ENCODE data around the gene TUBA4B. TPM values are rescaled to one million over a fixed set of nuclear protein-coding genes. Genes with fewer than 3 reads are reported as not detected.

The TUBA4B gene
- total RNA-seq, 3 donors from 2014 or later (not counting 1 experiment from before 2014, with no cell fraction given) = not detected

Other genes starting within 250 kb of the TUBA4B start
- gene CFAP65, start 211.7 kb upstream of the TUBA4B start, total RNA-seq = not detected
- gene IHH, start 192.3 kb upstream of the TUBA4B start, total RNA-seq = not detected
- 10 to 100 TPM in 2 of 3 donors, 1 to 10 TPM in 1; 9.9 to 12.7 (median 11.0) TPM for gene NHEJ1, start 92.4 kb upstream of the TUBA4B start, total RNA-seq
- 1 to 10 TPM in 1 of 3 donors, under 1 TPM in 2; 0.48 to 1.1 (median 0.89) TPM for gene SLC23A3, start 83.2 kb upstream of the TUBA4B start, total RNA-seq
- gene CNPPD1, start 76.3 kb upstream of the TUBA4B start, total RNA-seq = 10 to 100 TPM; 64.4 to 72.4 (median 64.8) TPM
- 10 to 100 TPM; 77.0 to 81.9 (median 79.0) TPM for gene RETREG2, start 75.0 kb upstream of the TUBA4B start, total RNA-seq
- gene ZFAND2B, start 46.5 kb upstream of the TUBA4B start, total RNA-seq = 10 to 100 TPM; 67.6 to 84.0 (median 83.4) TPM
- gene ABCB6, start 34.3 kb upstream of the TUBA4B start, total RNA-seq = 1 to 10 TPM in 2 of 3 donors, under 1 TPM in 1; 0.93 to 3.4 (median 1.9) TPM
- 100 to 1,000 TPM in 2 of 3 donors, 10 to 100 TPM in 1; 98.1 to 110 (median 108) TPM for gene ATG9A, start 23.6 kb upstream of the TUBA4B start, total RNA-seq
- gene ANKZF1, start 23.4 kb upstream of the TUBA4B start, total RNA-seq = 100 to 1,000 TPM; 100 to 148 (median 117) TPM
- 1 to 10 TPM; 4.3 to 7.7 (median 4.5) TPM for gene GLB1L, start 7.8 kb upstream of the TUBA4B start, total RNA-seq
- 10 to 100 TPM; 28.7 to 32.5 (median 32.4) TPM for gene STK16, start 7.8 kb upstream of the TUBA4B start, total RNA-seq
- gene TUBA4A, start 675 bp downstream of the TUBA4B start, total RNA-seq = 100 to 1,000 TPM; 145 to 188 (median 146) TPM
- gene DNAJB2, start 26.1 kb downstream of the TUBA4B start, total RNA-seq = 100 to 1,000 TPM in 1 of 3 donors, 10 to 100 TPM in 2; 70.3 to 108 (median 98.3) TPM
- gene PTPRN, start 56.2 kb downstream of the TUBA4B start, total RNA-seq = under 1 TPM in 2 of 3 donors, not detected in 1; 0.23 to 0.35 TPM
- gene RESP18, start 79.5 kb downstream of the TUBA4B start, total RNA-seq = not detected
- 100 to 1,000 TPM in 2 of 3 donors, 10 to 100 TPM in 1; 97.8 to 112 (median 103) TPM for gene DNPEP, start 134.7 kb downstream of the TUBA4B start, total RNA-seq
- not detected for gene DES, start 165.1 kb downstream of the TUBA4B start, total RNA-seq
- 1 to 10 TPM in 2 of 3 donors, under 1 TPM in 1; 0.35 to 1.5 (median 1.2) TPM for gene SPEG, start 181.6 kb downstream of the TUBA4B start, total RNA-seq
- gene GMPPA, start 245.6 kb downstream of the TUBA4B start, total RNA-seq = 10 to 100 TPM; 27.6 to 36.3 (median 33.8) TPM